AG08395 (cell line): ENCODE measurements around the gene BICD2.
A peak's percentile ranks its signal among the peaks of the same experiment; 100 is the strongest.

Experiments used
- DNase-seq: peaks from one replicate; pipeline ENCODE4 v3.0.0; 2012; ENCODE audit warnings: mixed read lengths, low spot score

BICD2 gene

DNA sequence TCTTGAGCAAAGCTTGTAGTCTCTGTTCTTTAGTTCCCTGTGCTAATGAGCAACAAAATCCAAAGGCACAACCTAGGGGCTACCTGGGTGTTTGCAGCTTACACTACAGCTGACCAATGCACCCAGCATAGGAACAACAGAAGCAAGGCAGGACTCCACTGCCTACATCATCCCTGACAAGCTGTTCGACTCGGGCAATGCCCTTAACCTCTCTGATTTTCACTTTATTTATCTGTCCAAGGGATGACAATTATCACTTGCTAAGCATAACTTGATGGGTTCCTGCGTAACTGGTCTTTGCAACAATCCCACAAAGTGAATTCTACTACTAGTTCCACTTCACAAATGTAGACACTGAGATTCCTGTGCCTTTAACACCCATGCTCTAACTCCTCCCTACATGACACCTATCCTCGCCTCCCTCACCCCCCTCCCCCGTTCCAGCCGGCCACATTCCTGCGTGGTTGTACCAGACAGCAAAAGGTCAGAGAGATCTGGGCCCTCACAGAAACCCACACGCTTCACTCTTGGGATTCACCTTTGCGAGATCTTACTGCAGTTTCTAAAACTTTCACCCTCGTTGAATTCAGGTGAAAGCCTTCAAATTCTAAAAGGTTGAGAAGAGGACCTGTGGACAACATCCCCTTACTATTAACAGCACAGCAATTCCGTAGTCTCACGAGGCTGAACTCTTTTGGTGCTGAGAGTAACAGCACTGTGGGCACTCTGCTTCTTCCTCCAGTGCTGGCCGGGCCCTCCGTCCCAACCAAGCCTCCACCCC is 95.7 kb downstream of the BICD2 start:
- DNase-seq = peak; percentile 82

DNA sequence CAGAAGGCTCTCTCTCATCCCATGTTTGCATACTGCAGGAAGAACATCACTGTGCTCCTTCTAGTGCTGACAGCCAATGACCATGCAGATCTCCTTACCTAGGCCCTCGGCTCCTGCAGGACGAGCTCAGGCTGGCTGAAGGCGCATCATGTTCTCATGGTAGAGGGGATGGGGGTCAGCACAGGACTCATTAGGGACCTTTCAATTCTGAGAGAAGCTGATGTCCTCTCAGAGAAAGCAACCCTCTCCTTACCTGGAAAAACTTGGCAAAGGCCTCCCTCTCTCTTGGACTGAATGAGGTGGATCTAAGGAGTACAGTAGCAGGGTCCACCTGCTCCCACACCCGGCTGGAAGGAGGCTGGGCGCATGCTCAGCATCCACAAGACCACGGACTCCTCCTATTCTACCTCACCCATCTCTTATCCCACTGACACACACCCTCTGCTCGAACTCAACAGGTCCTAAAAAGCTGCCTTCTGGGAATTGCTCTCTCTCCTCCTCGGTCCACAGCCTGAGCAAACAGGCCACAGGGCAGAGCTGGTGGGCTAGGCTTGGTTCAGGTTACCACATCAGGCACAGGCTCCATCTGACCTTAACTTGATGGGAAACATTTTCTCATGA is 97.6 kb downstream of the BICD2 start:
- no peak for DNase-seq

DNA sequence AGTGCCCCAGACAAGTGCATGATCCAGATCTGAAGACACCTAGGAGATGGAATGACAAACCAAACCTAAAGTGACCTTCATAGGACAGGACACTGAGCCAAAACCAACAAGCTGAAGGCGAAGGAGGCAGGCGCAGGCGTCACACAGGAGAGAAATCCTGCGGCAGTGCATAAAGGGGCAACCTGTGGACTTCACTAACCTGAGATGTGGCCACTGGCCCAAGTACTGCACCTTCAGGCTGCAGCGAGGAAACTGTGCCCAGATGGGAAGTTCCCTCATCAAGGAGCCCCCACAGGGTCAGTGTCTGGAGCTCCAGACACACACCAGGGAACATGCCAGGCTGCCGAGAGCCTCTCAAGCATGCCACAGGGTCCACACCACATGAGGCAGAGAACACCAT is 98.4 kb downstream of the BICD2 start:
- DNase-seq = no peak

DNA sequence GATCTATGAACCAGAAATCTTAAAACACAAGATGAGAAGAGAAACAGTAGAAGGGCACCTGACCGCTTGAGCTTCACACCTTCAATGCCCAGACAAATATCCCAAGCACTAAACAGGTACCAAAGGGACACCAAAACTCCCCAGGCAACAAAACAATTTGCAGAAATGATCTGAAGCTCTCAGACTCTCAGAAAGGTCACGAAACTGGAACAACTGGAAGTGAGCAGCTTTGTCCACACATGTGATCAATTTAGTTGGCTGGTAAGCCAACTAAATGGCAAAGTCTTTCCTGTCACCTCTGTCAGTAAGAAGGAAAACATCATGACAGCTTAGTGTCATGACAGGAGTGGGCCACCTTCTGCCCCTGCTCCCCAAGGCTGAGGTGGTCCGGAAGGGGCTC is 98.8 kb downstream of the BICD2 start:
- DNase-seq = no peak

DNA sequence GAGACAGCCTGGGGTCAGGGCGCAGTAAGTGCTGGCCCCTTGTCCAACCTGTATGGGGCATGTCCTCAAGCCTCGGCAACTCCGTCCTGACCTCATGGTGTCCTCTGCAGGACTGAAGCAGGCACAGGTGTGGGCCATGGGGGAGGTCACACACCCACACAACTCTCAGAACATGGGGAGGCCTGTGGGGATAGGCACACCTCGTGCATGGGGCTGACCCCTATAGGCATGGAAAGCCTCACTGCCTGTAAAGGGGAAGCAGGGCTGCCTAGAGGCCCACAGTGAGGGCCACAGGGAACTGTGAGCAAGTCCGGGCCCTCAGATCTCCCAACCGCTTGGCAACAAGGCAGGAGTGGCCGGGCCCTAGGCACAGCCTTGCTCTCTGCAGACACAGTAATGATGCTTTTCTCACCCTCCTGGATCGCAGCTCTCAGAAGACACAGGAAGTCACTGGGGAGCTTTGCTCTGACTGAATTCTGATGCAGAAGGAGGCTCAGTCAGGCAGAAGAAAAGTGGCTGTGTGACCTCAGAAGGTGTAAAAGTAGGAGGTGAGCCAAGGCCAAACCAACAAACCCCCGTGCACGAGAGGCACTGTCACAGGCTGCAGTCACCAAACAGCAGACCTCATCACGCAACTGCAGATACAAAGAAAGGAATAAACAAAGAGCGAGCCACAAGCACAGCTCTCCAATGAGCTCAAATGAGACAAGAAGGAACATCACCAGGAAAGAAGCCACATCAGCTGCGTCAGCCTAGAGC is 100.1 kb downstream of the BICD2 start:
- no peak for DNase-seq

DNA sequence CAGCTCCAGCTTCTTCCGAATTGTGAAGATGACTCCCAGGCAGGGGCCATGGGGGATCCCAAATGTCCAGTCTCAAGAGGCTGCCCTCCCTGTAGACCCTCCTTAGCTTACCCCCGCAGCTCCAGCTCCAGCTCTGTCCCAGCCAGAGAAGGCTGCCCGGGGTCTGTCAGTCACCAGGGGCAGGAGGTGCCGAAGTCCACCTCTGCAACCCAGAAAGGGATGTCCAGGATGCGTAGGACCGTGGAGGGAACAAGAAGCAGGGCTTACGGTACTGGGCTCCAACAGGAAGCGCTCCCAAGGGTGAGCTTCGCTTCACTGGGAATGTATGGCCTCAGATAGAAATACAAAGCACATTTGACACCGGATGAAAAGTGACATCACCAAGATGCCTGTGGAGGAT is 100.7 kb downstream of the BICD2 start:
- no peak for DNase-seq

DNA sequence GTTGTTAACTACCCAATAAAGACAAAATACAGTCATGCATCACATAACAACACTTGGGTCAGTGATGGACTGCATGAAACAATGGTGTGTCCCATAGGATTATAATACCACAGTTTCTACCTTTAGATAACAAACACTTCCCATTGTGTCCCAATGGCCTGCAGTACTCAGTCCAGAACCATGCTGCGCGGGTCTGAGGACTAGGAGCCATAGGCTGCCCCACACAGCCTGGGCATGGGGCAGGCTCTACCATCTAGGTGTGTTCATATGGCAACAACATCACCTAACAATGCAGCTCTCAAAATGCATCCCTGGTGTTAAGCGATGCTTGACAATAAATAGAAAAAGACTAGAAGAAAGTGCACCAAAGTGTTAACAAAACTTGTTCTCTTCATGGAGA is 101.5 kb downstream of the BICD2 start:
- DNase-seq = no peak

DNA sequence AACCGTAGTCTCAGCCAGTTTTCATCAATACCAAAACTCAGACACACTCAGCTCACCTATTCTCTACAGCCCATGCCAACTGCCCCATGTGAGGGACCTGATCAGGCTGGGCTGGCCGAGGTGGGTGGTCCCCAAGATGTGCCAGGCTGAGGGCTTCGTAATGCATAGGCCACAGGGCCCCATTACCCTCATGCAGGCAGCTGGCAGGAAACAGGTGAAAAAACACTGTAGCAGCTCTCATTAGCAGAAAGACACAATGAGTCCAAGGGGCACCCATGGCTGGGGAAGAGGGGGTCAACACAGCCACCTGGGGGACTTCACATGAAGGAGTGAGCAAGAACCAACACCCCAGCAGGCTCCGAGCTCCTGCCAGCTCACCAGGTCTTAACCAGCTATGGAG is 102.9 kb downstream of the BICD2 start:
- DNase-seq = no peak
